ENCODE measurements around the gene EXD3.

DNA sequence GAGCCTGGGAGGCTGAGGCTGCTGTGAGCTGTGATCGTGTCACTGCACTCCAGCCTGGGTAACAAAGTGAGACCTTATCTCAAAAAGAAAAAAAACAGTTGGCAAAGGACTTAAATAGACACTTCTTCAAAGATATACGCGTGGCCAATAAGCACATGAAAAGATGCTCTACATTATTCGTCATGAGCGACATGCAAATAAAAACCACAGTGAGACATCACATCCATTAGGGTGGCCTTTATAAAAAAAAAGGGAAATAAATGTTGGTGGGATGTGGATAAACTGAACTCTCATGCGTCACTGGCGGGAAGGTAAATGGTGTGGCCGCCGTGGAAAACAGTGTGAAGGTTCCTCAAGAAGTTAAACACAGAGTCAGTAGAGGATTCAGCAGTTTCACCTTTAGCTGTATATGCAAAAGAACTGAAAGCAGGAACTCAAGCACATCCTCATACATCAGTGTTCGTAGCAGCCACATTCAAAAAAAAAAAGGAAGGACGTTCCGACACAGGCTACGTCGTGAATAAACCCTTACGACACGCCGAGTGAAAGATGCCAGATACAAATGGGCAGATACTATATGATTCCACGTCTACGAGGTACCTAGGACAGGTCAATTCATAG, 96.4 kb downstream of the EXD3 start:
- TF ChIP-seq, protein P1, sequence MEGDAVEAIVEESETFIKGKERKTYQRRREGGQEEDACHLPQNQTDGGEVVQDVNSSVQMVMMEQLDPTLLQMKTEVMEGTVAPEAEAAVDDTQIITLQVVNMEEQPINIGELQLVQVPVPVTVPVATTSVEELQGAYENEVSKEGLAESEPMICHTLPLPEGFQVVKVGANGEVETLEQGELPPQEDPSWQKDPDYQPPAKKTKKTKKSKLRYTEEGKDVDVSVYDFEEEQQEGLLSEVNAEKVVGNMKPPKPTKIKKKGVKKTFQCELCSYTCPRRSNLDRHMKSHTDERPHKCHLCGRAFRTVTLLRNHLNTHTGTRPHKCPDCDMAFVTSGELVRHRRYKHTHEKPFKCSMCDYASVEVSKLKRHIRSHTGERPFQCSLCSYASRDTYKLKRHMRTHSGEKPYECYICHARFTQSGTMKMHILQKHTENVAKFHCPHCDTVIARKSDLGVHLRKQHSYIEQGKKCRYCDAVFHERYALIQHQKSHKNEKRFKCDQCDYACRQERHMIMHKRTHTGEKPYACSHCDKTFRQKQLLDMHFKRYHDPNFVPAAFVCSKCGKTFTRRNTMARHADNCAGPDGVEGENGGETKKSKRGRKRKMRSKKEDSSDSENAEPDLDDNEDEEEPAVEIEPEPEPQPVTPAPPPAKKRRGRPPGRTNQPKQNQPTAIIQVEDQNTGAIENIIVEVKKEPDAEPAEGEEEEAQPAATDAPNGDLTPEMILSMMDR (conservative IDR thresholded peaks at IDR 0.05 in 1 of 2, IDR thresholded peaks at IDR 0.05 in 1 of 2; ENCODE audit: low read depth in 1 of 2, low read length in 2 of 2) = no peak
- TF ChIP-seq EZH2 (IDR thresholded peaks at IDR 0.05; ENCODE audit: low read length, missing control alignments) = no peak
